Gastrocnemius medialis (tissue), 4 donors: ENCODE measurements around the gene MPV17. TPM values are rescaled to one million over a fixed set of nuclear protein-coding genes. Genes with fewer than 3 reads are reported as not detected.
A peak's percentile ranks its signal among the peaks of the same experiment; 100 is the strongest.
"Not testable (repeated sequence)": the region's sequence is repeated elsewhere in the genome, so short reads cannot be mapped to it uniquely, and the experiment has no call there.

Experiments
- ATAC-seq, 2 donors: fragments of 150-250 bp; one replicate each; pipeline ENCODE4 v1.9.1; 2016
- DNase-seq, 2 donors: peaks; one replicate each; pipeline ENCODE4 v3.0.0-alpha.2; 2019
- H3K27ac ChIP-seq, 4 donors: fragments of 200-600 bp; sonication (generic); 1 replicate in 1 of 4; 2 replicates in 3 of 4; pipeline ENCODE4 v1.5.1; 2016 to 2018; ENCODE audit warnings: mild to moderate bottlenecking in 2 of 4, moderate library complexity in 1 of 4
- H3K27me3 ChIP-seq, 3 donors: fragments of 200-600 bp; sonication (generic) in 2 of 3; 1 replicate in 1 of 3; 2 replicates in 2 of 3; pipeline versions ENCODE4 v1.5.1 to v1.6.0; 2016 to 2019; ENCODE audit warnings: mild to moderate bottlenecking in 1 of 3, moderate library complexity in 1 of 3
- H3K36me3 ChIP-seq, 2 donors: fragments of 200-600 bp; sonication (generic) in 1 of 2; one replicate each; pipeline ENCODE4 v1.5.1; 2017 to 2018
- H3K4me1 ChIP-seq, 2 donors: fragments of 200-600 bp; sonication (generic) in 1 of 2; one replicate each; pipeline ENCODE4 v1.5.1; 2016 to 2017; ENCODE audit warnings: mild to moderate bottlenecking in 2 of 2
- H3K4me3 ChIP-seq, 4 donors: fragments of 200-600 bp; sonication (generic) in 3 of 4; 1 replicate in 1 of 4; 2 replicates in 3 of 4; pipeline ENCODE4 v1.5.1; 2016 to 2019; ENCODE audit warnings: mild to moderate bottlenecking in 2 of 4
- H3K9me3 ChIP-seq, 3 donors: fragments of 200-600 bp; sonication (generic) in 2 of 3; 1 replicate in 1 of 3; 2 replicates in 2 of 3; pipeline ENCODE4 v1.5.1; 2016 to 2019
- POLR2A ChIP-seq, 2 donors: fragments of 450-650 bp; IDR thresholded peaks; one replicate each; pipeline ENCODE4 v1.6.1; 2017; ENCODE audit warnings: antibody characterized with exemption in 2 of 2, mild to moderate bottlenecking in 2 of 2, moderate library complexity in 2 of 2
- in situ Hi-C, 4 donors: fragments of 200-750 bp; cut with MboI; loops; one replicate each; pipeline versions ENCODE4 v1.15.0 to v1.8.0; 2017; ENCODE audit warnings: low sequenced_read_pairs in 4 of 4
- intact Hi-C: fragments of 100-400 bp; cut with DNase I; formaldehyde crosslinking; loops from one replicate; pipeline ENCODE4 v1.15.1; 2023; ENCODE audit warnings: low total_unique reads
- total RNA-seq, 4 donors: library from RNA; depleted of rRNA; stranded (reverse); fragments of >200 nt; gene quantifications; one replicate each; pipeline versions ENCODE4 v1.1.0 to v1.2.3, GENCODE V29; 2016
- TF ChIP-seq, protein P1 (sequence below), 5 experiments: fragments of 450-650 bp in 3 of 5; fragments of 200-600 bp in 2 of 5; sonication (generic) in 2 of 5; IDR thresholded peaks in 4 of 5; conservative IDR thresholded peaks in 1 of 5; 1 replicate in 4 of 5; 2 replicates in 1 of 5; pipeline ENCODE4 v1.5.1; 2016 to 2019; ENCODE audit warnings: antibody characterized with exemption in 5 of 5, mild to moderate bottlenecking in 3 of 5, moderate library complexity in 3 of 5

The MPV17 gene
- total RNA-seq, 4 donors from 2014 or later = 9.9 to 16.0 (median 11.5) TPM

DNA sequence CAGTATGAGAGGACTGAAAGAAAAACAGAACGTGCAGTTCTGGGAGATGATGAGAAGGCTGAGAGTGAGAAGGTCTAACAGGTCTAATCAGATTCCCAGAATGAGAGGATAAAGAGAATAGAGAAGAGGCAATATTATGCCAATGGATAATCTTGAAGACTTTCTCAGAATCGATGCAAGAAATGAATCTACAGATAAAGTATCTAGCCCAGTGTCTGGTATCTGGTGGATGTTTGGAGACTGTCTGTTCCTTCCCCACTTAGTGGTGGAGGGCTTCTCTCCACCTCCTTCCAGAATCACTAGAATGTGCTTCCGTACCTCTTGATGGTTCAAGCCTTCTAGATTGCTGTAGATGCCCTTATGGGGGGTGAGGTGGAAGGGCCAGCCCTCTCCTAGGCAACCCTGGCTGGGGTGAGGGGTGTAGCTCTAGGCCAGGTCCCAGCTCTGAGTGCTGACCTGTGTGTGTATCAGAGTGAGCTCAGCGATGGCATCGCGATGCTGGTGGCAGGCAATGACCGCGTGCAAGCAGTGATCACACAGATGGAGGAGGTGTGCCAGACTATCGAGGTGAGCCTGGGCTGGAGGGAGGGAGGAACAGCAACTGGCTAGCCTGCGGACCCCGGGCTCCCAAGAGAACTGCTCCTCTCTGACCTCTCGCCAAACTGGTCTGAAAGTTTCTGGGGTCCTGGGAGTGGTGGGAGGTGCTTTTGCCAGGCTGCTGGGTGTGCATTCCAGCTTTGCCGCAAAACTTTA lies 18.2 kb downstream of the MPV17 start:
- Histone ChIP-seq H3K4me3 (no peak overlapping the region), H3K27me3 (peaks cover 0 to 4% (median 2%) of the 10 kb centered on the region in 3 donors), H3K4me1 (peaks cover 18 to 30% of the 10 kb centered on the region in 2 donors), H3K27ac (peak overlapping the region; percentile 58 to 99 (median 92)), H3K36me3 (peaks cover 0 to 58% of the 10 kb centered on the region in 2 donors), H3K9me3 (no peaks in the 10 kb centered on the region)
- intact Hi-C loops (no loop called here), in situ Hi-C loops (no loop called here)
- DNase-seq = no peak
- ATAC-seq = no peak
- no peak for TF ChIP-seq POLR2A (IDR thresholded peaks at IDR 0.05)
- TF ChIP-seq, protein P1, sequence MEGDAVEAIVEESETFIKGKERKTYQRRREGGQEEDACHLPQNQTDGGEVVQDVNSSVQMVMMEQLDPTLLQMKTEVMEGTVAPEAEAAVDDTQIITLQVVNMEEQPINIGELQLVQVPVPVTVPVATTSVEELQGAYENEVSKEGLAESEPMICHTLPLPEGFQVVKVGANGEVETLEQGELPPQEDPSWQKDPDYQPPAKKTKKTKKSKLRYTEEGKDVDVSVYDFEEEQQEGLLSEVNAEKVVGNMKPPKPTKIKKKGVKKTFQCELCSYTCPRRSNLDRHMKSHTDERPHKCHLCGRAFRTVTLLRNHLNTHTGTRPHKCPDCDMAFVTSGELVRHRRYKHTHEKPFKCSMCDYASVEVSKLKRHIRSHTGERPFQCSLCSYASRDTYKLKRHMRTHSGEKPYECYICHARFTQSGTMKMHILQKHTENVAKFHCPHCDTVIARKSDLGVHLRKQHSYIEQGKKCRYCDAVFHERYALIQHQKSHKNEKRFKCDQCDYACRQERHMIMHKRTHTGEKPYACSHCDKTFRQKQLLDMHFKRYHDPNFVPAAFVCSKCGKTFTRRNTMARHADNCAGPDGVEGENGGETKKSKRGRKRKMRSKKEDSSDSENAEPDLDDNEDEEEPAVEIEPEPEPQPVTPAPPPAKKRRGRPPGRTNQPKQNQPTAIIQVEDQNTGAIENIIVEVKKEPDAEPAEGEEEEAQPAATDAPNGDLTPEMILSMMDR (IDR thresholded peaks at IDR 0.05 in 4 of 5, conservative IDR thresholded peaks at IDR 0.05 in 1 of 5) = no peak

DNA sequence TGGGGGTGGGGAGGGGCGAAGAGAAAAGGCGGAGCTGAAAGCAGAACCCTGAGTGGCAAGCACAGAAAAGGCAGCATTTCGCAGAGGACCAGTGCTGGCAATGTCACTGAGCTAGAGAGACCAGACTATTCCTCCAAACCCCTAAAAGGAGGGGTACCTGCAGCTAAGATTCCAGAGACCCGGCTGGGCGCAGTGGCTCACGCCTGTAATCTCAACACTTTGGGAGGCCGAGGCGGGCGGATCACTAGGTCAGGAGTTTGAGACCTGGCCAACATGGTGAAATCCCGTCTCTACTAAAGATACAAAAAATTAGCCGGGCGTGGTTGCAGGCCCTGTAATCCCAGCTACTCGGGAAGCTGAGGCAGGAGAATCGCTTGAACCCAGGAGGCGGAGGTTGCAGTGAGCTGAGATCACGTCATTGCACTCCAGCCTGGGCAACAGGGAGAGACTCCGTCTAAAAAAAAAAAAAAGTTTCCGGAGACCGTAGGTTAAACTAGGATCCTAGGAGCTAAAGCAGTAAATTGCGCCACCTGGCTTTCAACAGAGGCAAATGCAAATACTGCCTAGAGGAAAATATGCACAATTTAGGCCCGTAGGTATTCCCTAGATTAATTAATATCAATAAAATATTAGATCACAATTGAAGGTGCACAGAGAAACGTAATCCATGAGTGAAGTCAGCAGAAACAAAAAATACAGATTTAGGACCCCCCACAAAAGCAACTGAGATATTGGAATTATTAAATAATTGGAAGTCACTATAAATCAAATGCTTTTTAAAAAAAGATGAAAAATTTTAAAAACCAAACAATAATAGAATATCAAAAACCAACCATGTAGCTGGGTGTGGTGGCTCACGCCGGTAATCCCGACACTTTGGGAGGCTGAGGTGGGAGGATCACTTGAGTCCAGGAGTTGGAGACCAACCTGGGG lies 19.5 kb downstream of the MPV17 start:
- intact Hi-C loops = loop anchor here (1.0 kb wide), 2 partner anchors 23 to 39 kb away; no protein-coding TSS in a partner anchor
- in situ Hi-C loops = no loop called here
- DNase-seq = peak in 1 of 2 donors; percentile 67
- TF ChIP-seq, protein P1 (IDR thresholded peaks at IDR 0.05 in 4 of 5, conservative IDR thresholded peaks at IDR 0.05 in 1 of 5) = peak; percentile 82 to 89 (median 86)
- no peak for TF ChIP-seq POLR2A (IDR thresholded peaks at IDR 0.05)
- peaks cover 0 to 71% of the 10 kb centered on the region in 2 donors for H3K36me3 ChIP-seq
- H3K4me1 ChIP-seq = peaks cover 14 to 38% of the 10 kb centered on the region in 2 donors
- peaks cover 0 to 4% (median 2%) of the 10 kb centered on the region in 3 donors for H3K27me3 ChIP-seq
- peak overlapping the region in 3 of 4 donors; percentile 5 to 20 (median 12) for H3K4me3 ChIP-seq
- peak; percentile 64 to 72 for ATAC-seq
- H3K27ac ChIP-seq = peak overlapping the region; percentile 58 to 99 (median 92)
- H3K9me3 ChIP-seq = no peaks in the 10 kb centered on the region

DNA sequence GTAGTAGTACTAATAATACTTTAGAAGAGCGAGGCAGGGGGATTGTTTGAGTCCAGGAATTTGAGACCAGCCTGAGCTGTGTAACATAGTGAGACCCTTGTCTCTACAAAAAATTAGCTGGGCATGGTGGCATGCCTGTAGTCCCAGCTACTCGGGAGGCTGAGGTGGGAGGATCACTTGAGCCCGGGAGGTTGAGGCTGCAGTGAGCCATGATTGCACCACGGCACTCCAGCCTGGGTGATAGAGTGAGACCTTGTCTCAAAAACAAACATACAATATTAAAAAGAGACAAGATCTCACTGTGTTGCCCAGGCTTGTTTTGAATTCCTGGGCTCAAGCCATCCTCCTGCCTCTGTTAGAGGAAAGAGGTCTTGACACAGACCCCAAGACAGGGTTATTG lies 22.3 kb downstream of the MPV17 start:
- H3K27me3 ChIP-seq, intact Hi-C loops, H3K9me3 ChIP-seq, DNase-seq, H3K4me3 ChIP-seq, in situ Hi-C loops, ATAC-seq: not testable (repeated sequence)
- H3K4me1 ChIP-seq = peaks cover 23 to 61% of the 10 kb centered on the region in 2 donors
- peak overlapping the region; percentile 58 to 99 (median 92) for H3K27ac ChIP-seq
- peaks cover 0 to 56% of the 10 kb centered on the region in 2 donors for H3K36me3 ChIP-seq

DNA sequence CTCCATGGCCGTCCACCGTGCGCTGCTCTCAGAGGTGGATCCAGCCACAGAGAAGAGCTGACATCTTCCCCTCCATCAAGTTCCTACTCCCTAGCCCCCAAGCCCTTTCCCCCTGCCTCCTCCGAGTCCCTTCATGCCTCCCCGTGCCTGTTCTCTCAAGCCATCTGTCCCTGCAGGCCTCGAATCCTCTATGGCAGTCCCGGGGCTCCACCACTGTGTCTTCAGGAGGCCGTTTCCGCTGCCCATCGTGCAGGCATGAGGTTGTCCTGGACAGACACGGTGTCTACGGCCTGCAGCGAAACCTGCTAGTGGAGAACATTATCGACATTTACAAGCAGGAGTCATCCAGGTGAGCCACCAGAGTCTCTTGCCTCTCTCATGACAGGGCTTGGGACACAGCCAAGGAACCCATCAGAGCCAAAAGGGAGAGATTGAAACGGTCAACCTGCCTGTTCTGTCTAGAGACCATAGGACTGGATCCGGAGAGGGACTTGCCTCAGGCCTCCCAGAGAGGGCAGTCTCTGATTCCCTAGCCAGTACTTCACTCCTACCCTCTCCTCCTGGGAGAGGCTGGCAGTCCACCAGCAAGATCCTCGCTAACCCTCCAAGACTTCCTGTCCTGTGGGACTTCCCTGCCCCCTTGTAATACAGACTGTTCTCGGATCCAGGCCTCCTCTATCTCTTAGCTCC lies 24.4 kb downstream of the MPV17 start:
- peaks cover 44 to 81% of the 10 kb centered on the region in 2 donors for H3K4me1 ChIP-seq
- H3K27me3 ChIP-seq = no peaks in the 10 kb centered on the region
- TF ChIP-seq, protein P1 (IDR thresholded peaks at IDR 0.05 in 4 of 5, conservative IDR thresholded peaks at IDR 0.05 in 1 of 5) = no peak
- TF ChIP-seq POLR2A (IDR thresholded peaks at IDR 0.05) = no peak
- DNase-seq (peak in 1 of 2 donors; percentile 63), ATAC-seq (peak; percentile 11 to 17)
- peaks cover 0 to 41% of the 10 kb centered on the region in 2 donors for H3K36me3 ChIP-seq
- intact Hi-C loops = no loop called here
- H3K9me3 ChIP-seq = no peaks in the 10 kb centered on the region
- H3K4me3 ChIP-seq = no peak overlapping the region
- in situ Hi-C loops = loop anchor here in 2 of 4 donors (25.0 kb wide), 1 partner anchor 336 kb away; the partner anchor contains the start of gene MAPRE3 (in 2 of the 2)
- H3K27ac ChIP-seq = peak overlapping the region; percentile 58 to 99 (median 92)
